HepG2 (cell line): ENCODE measurements around the gene SLC66A3. TPM values are rescaled to one million over a fixed set of nuclear protein-coding genes. Genes with fewer than 3 reads are reported as not detected.

Source experiments
- ARHGAP35 ChIP-seq: sonication (generic); formaldehyde crosslinking; IDR thresholded peaks from 2 replicates; pipeline ENCODE4 v1.9.0; 2022; ENCODE audit warnings: mild to moderate bottlenecking, inconsistent platforms, moderate library complexity, missing genetic modification reagents, borderline replicate concordance
- CC2D1A ChIP-seq: sonication (generic); formaldehyde crosslinking; IDR thresholded peaks from 2 replicates; pipeline ENCODE4 v1.8.1; 2023; ENCODE audit warnings: mild to moderate bottlenecking, missing genetic modification reagents
- CENPX ChIP-seq: sonication (generic); formaldehyde crosslinking; IDR thresholded peaks from 2 replicates; pipeline ENCODE4 v1.9.0; 2021; ENCODE audit warnings: mild to moderate bottlenecking, missing genetic modification reagents, moderate library complexity
- FOSL1 ChIP-seq: sonication (generic); formaldehyde crosslinking; IDR thresholded peaks from 2 replicates; pipeline ENCODE4 v1.9.0; 2021; ENCODE audit warnings: missing genetic modification reagents, borderline replicate concordance
- GFI1 ChIP-seq: sonication (generic); formaldehyde crosslinking; IDR thresholded peaks from 2 replicates; pipeline ENCODE4 v1.5.0; 2020; ENCODE audit warnings: missing genetic modification reagents, mild to moderate bottlenecking, borderline replicate concordance
- GPBP1L1 ChIP-seq: sonication (generic); formaldehyde crosslinking; IDR thresholded peaks from 2 replicates; pipeline ENCODE4 v1.5.0; 2020; ENCODE audit warnings: mild to moderate bottlenecking, missing genetic modification reagents
- HIC2 ChIP-seq: sonication (generic); formaldehyde crosslinking; IDR thresholded peaks from 2 replicates; pipeline ENCODE4 v1.9.0; 2022; ENCODE audit warnings: low read depth, missing genetic modification reagents
- HOXD1 ChIP-seq: sonication (generic); formaldehyde crosslinking; IDR thresholded peaks from 2 replicates; pipeline ENCODE4 v1.5.0; 2020; ENCODE audit warnings: missing genetic modification reagents
- IRF9 ChIP-seq: sonication (generic); formaldehyde crosslinking; IDR thresholded peaks from 2 replicates; pipeline ENCODE4 v1.8.0; 2022; ENCODE audit warnings: missing genetic modification reagents, mild to moderate bottlenecking, borderline replicate concordance
- IRX3 ChIP-seq: sonication (generic); formaldehyde crosslinking; IDR thresholded peaks from 2 replicates; pipeline ENCODE4 v1.8.1; 2023; ENCODE audit warnings: mild to moderate bottlenecking, low read depth, missing genetic modification reagents, borderline replicate concordance
- KDM2A ChIP-seq: sonication (generic); formaldehyde crosslinking; IDR thresholded peaks from 2 replicates; pipeline ENCODE4 v1.4.0; 2020; ENCODE audit warnings: low read depth, missing genetic modification reagents, borderline replicate concordance
- KLF11 ChIP-seq: IDR thresholded peaks from 2 replicates; pipeline ENCODE4 v1.6.1; 2016; ENCODE audit warnings: missing compliant biosample characterization
- KLF9 ChIP-seq: IDR thresholded peaks from 2 replicates; pipeline ENCODE4 v1.6.1; 2016; ENCODE audit warnings: low read depth
- NR2C2 ChIP-seq: sonication (generic); formaldehyde crosslinking; IDR thresholded peaks from 2 replicates; pipeline ENCODE4 v1.4.0; 2020; ENCODE audit warnings: missing genetic modification reagents, mild to moderate bottlenecking, moderate library complexity, borderline replicate concordance
- POLR2A ChIP-seq, 2 experiments: IDR thresholded peaks; 2 replicates each; pipeline ENCODE4 v1.6.1; 2011; ENCODE audit warnings: low read depth in 2 of 2, low read length in 2 of 2, mild to moderate bottlenecking in 1 of 2, moderate library complexity in 1 of 2; ENCODE audit not compliant: insufficient read depth in 1 of 2
- PRDM15 ChIP-seq: sonication (generic); formaldehyde crosslinking; IDR thresholded peaks from 2 replicates; pipeline ENCODE4 v1.4.0; 2020; ENCODE audit warnings: missing genetic modification reagents
- ZNF34 ChIP-seq: sonication (generic); formaldehyde crosslinking; IDR thresholded peaks from 2 replicates; pipeline ENCODE4 v1.4.0; 2020; ENCODE audit warnings: mild to moderate bottlenecking, missing genetic modification reagents, borderline replicate concordance
- ZNF547 ChIP-seq: sonication (generic); formaldehyde crosslinking; IDR thresholded peaks from 2 replicates; pipeline ENCODE4 v1.5.1; 2020; ENCODE audit warnings: mild to moderate bottlenecking, missing genetic modification reagents
- ZNF816 ChIP-seq: sonication (generic); formaldehyde crosslinking; IDR thresholded peaks from 2 replicates; pipeline ENCODE4 v1.8.0; 2022; ENCODE audit warnings: missing genetic modification reagents, mild to moderate bottlenecking, borderline replicate concordance
- polyA plus RNA-seq, 8 experiments: library from polyadenylated mRNA; depleted of rRNA in 3 of 8; stranded (reverse) in 7 of 8; unstranded in 1 of 8; fragments of >200 nt; fragmentation: Illumina TruSeq in 4 of 8; extraction: Trizol in 4 of 8; gene quantifications; 2 replicates each; pipeline versions ENCODE4 v1.2.1 to v1.2.3, GENCODE V29; 2011 to 2016; ENCODE audit warnings: low read depth in 4 of 8, missing spikeins in 1 of 8, mixed read lengths in 1 of 8; ENCODE audit not compliant: insufficient read depth in 1 of 8
- total RNA-seq, 5 experiments: library from RNA; depleted of rRNA; stranded (reverse); fragments of >200 nt; fragmentation: Illumina TruSeq; extraction: Trizol; gene quantifications; 2 replicates each; pipeline ENCODE4 v1.2.3, GENCODE V29; 2016; ENCODE audit warnings: low read depth in 1 of 5

The SLC66A3 gene
- total and polyA plus RNA-seq, 2 of the 13 experiments (the other 11 are each of a cell fraction or from before 2014, with no cell fraction given) = 2.2 to 3.7 TPM

GRCh38 chr2:11129598-11130449, 25.4 kb upstream of the SLC66A3 start (continued):
- TF ChIP-seq IRX3 (no peak), HOXD1 (CRISPR knock-in tag) (peak; percentile 71; the same call in 1 of the 2 replicates), ZNF816 (peak; percentile 68; the same call in 1 of the 2 replicates), KLF9 (CRISPR knock-in tag) (no peak), CENPX (CRISPR knock-in tag) (no peak), KDM2A (CRISPR knock-in tag) (peak; percentile 79), GPBP1L1 (CRISPR knock-in tag) (no peak), ZNF547 (CRISPR knock-in tag) (peak; percentile 78; the same call in 1 of the 2 replicates), FOSL1 (no peak), ZNF34 (CRISPR knock-in tag) (no peak), ARHGAP35 (CRISPR knock-in tag) (no peak; the same call in 1 of the 2 replicates), PRDM15 (CRISPR knock-in tag) (peak; percentile 47; the same call in 1 of the 2 replicates), HIC2 (CRISPR knock-in tag) (0 out of 2 replicates have a peak, but pooled peaks have one; percentile 53), IRF9 (CRISPR knock-in tag) (peak; percentile 91), KLF11 (CRISPR knock-in tag) (0 out of 2 replicates have a peak, but pooled peaks have one; percentile 61), GFI1 (no peak), CC2D1A (CRISPR knock-in tag) (no peak), NR2C2 (no peak), POLR2A (IDR thresholded peaks at IDR 0.05; ENCODE audit: insufficient read depth in 1 of 2, low read depth in 2 of 2, low read length in 2 of 2) (no peak)
